ENCODE measurements around the gene C1orf35.
A peak's percentile ranks its signal among the peaks of the same experiment; 100 is the strongest.
"Not testable (repeated sequence)": the region's sequence is repeated elsewhere in the genome, so short reads cannot be mapped to it uniquely, and the experiment has no call there.

The C1orf35 gene

DNA sequence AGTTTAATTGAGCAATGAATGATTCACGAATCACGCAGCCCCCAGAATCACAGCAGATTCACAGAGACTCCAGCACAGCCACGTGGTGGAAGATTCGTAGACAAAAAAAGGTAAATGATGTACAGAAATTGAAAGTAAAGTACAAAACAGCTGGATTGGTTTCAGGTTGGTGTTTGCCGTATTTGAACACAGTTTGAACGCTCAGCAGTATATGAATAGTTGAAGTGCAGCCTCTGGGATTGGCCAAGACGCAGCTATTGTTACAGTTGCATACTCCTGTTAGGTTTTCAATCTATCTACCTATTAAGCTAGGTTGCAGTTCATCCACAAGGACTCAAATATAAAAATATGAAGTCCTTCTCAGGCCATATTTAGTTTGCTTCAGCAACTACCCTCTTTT lies 9.0 kb upstream of the C1orf35 start:
- Mint-ChIP-seq H3K36me3 (ENCODE audit: insufficient read depth) (peaks cover 10% of the 10 kb centered on the region), H3K4me1 (peaks cover 14% of the 10 kb centered on the region), H3K27ac (ENCODE audit: low read depth) (no peak overlapping the region), H3K9me3 (no peaks in the 10 kb centered on the region), H3K4me3 (no peak overlapping the region), H3K27me3 (no peaks in the 10 kb centered on the region)
- no peak for ATAC-seq (replicated peaks; ENCODE audit: extremely low read depth, poor library complexity, severe bottlenecking)
- DNase-seq (ENCODE audit: low spot score in 2 of 2): no peak

DNA sequence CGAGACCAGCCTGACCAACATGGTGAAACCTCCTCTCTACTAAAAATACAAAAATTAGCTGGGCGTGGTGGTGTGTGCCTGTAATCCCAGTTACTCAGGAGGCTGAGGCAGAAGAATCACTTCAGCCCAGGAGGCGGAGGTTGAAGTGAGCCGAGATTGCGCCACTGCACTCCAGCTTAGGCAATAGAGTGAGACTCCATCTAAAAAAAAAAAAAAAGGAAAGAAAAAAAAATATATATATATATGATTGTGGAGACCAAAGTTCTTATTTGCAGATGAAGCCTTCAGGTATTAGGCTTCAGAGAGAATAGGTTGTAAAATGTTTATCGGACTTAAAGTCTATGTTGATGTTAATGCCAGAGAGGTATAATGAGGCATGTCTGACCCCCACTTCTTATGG lies 8.2 kb upstream of the C1orf35 start:
- not testable (repeated sequence) for H3K4me3 Mint-ChIP-seq; H3K9me3 Mint-ChIP-seq; H3K27ac Mint-ChIP-seq (ENCODE audit: low read depth); ATAC-seq (replicated peaks; ENCODE audit: extremely low read depth, poor library complexity, severe bottlenecking); DNase-seq (ENCODE audit: low spot score in 2 of 2); H3K27me3 Mint-ChIP-seq
- Mint-ChIP-seq H3K4me1 (peaks cover 14% of the 10 kb centered on the region), H3K36me3 (ENCODE audit: insufficient read depth) (peaks cover 15% of the 10 kb centered on the region)

- H3K36me3 Mint-ChIP-seq (ENCODE audit: insufficient read depth): peaks cover 17% of the 10 kb centered on the region
- peaks cover 14% of the 10 kb centered on the region for H3K4me1 Mint-ChIP-seq
Observed at GRCh38 chr1:228110556-228110955, 7.4 kb upstream of the C1orf35 start.

GRCh38 chr1:228109962-228110488 lies 6.9 kb upstream of the C1orf35 start:
- Mint-ChIP-seq H3K4me1 (peaks cover 14% of the 10 kb centered on the region), H3K27me3 (no peaks in the 10 kb centered on the region), H3K36me3 (ENCODE audit: insufficient read depth) (peaks cover 17% of the 10 kb centered on the region), H3K27ac (ENCODE audit: low read depth) (peak overlapping the region; percentile 88), H3K4me3 (peak overlapping the region; percentile 83), H3K9me3 (no peaks in the 10 kb centered on the region)
- DNase-seq (ENCODE audit: low spot score in 2 of 2): no peak
- ATAC-seq (replicated peaks; ENCODE audit: extremely low read depth, poor library complexity, severe bottlenecking): no peak

More at GRCh38 chr1:228110556-228110955, 7.4 kb upstream of the C1orf35 start:
- ATAC-seq (replicated peaks; ENCODE audit: extremely low read depth, poor library complexity, severe bottlenecking) (no peak), DNase-seq (ENCODE audit: low spot score in 2 of 2) (no peak)
- Mint-ChIP-seq H3K27ac (ENCODE audit: low read depth) (peak overlapping the region; percentile 46), H3K9me3 (no peaks in the 10 kb centered on the region), H3K4me3 (no peak overlapping the region), H3K27me3 (no peaks in the 10 kb centered on the region)

GRCh38 chr1:228109073-228109961 lies 6.2 kb upstream of the C1orf35 start, which contains the start of gene MRPL55:
Gene MRPL55 (minus strand): TSS chr1:228109299. CDS start chr1:228108260, 1,039 bp downstream.
- H3K4me3 Mint-ChIP-seq: peak within 1 kb of the TSS; percentile 83
- ATAC-seq (replicated peaks; ENCODE audit: extremely low read depth, poor library complexity, severe bottlenecking) (peak; percentile 97), DNase-seq (ENCODE audit: low spot score in 2 of 2) (peak; percentile 99 to 100)
- no peaks in the 10 kb centered on the region for H3K9me3 Mint-ChIP-seq
- peak within 1 kb of the TSS; percentile 88 for H3K27ac Mint-ChIP-seq (ENCODE audit: low read depth)
- H3K36me3 Mint-ChIP-seq (ENCODE audit: insufficient read depth): peaks cover 17% of the 10 kb centered on the region
- peaks cover 14% of the 10 kb centered on the region for H3K4me1 Mint-ChIP-seq
- no peaks in the 10 kb centered on the region for H3K27me3 Mint-ChIP-seq

GRCh38 chr1:228108742-228109072 lies 5.6 kb upstream of the C1orf35 start:
- no peak for ATAC-seq (replicated peaks; ENCODE audit: extremely low read depth, poor library complexity, severe bottlenecking)
- peak overlapping the region; percentile 88 for H3K27ac Mint-ChIP-seq (ENCODE audit: low read depth)

GRCh38 chr1:228108055-228108690 lies 5.0 kb upstream of the C1orf35 start:
- H3K4me1 Mint-ChIP-seq: peaks cover 23% of the 10 kb centered on the region
- DNase-seq (ENCODE audit: low spot score in 2 of 2) (no peak), ATAC-seq (replicated peaks; ENCODE audit: extremely low read depth, poor library complexity, severe bottlenecking) (no peak)
- H3K36me3 Mint-ChIP-seq (ENCODE audit: insufficient read depth): peaks cover 26% of the 10 kb centered on the region
- H3K27ac Mint-ChIP-seq (ENCODE audit: low read depth): peak overlapping the region; percentile 88
- H3K9me3 Mint-ChIP-seq: no peaks in the 10 kb centered on the region
- no peaks in the 10 kb centered on the region for H3K27me3 Mint-ChIP-seq
- H3K4me3 Mint-ChIP-seq: peak overlapping the region; percentile 83

More at GRCh38 chr1:228108742-228109072, 5.6 kb upstream of the C1orf35 start:
- Mint-ChIP-seq H3K9me3 (no peaks in the 10 kb centered on the region), H3K4me1 (peaks cover 18% of the 10 kb centered on the region), H3K36me3 (ENCODE audit: insufficient read depth) (peaks cover 21% of the 10 kb centered on the region), H3K27me3 (no peaks in the 10 kb centered on the region), H3K4me3 (peak overlapping the region; percentile 83)
- DNase-seq (ENCODE audit: low spot score in 2 of 2): no peak

GRCh38 chr1:228107636-228108035 lies 4.5 kb upstream of the C1orf35 start:
- H3K36me3 Mint-ChIP-seq (ENCODE audit: insufficient read depth): peaks cover 28% of the 10 kb centered on the region
- ATAC-seq (replicated peaks; ENCODE audit: extremely low read depth, poor library complexity, severe bottlenecking): no peak
- H3K9me3 Mint-ChIP-seq: no peaks in the 10 kb centered on the region
- peak overlapping the region; percentile 88 for H3K27ac Mint-ChIP-seq (ENCODE audit: low read depth)
- peak overlapping the region; percentile 83 for H3K4me3 Mint-ChIP-seq
- no peaks in the 10 kb centered on the region for H3K27me3 Mint-ChIP-seq
- peaks cover 23% of the 10 kb centered on the region for H3K4me1 Mint-ChIP-seq
- no peak for DNase-seq (ENCODE audit: low spot score in 2 of 2)

DNA sequence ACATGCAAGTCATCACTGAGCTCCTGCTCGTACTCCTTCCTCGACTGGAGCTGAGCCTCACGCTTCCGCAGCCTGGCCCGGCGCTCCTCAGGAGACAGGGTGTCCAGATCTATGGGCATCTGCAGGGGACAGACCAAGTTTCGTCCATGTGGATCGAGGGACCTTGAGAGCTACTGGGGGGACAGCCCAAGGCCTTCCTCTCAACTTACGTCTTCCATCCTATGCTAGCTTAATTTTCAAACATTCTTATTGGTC lies 3.6 kb upstream of the C1orf35 start:
- H3K27ac Mint-ChIP-seq (ENCODE audit: low read depth): no peak overlapping the region
- peaks cover 32% of the 10 kb centered on the region for H3K36me3 Mint-ChIP-seq (ENCODE audit: insufficient read depth)
- H3K4me1 Mint-ChIP-seq: peaks cover 24% of the 10 kb centered on the region
- no peak overlapping the region for H3K4me3 Mint-ChIP-seq
- no peaks in the 10 kb centered on the region for H3K27me3 Mint-ChIP-seq
- no peaks in the 10 kb centered on the region for H3K9me3 Mint-ChIP-seq
- DNase-seq (ENCODE audit: low spot score in 2 of 2): no peak
- ATAC-seq (replicated peaks; ENCODE audit: extremely low read depth, poor library complexity, severe bottlenecking): no peak

DNA sequence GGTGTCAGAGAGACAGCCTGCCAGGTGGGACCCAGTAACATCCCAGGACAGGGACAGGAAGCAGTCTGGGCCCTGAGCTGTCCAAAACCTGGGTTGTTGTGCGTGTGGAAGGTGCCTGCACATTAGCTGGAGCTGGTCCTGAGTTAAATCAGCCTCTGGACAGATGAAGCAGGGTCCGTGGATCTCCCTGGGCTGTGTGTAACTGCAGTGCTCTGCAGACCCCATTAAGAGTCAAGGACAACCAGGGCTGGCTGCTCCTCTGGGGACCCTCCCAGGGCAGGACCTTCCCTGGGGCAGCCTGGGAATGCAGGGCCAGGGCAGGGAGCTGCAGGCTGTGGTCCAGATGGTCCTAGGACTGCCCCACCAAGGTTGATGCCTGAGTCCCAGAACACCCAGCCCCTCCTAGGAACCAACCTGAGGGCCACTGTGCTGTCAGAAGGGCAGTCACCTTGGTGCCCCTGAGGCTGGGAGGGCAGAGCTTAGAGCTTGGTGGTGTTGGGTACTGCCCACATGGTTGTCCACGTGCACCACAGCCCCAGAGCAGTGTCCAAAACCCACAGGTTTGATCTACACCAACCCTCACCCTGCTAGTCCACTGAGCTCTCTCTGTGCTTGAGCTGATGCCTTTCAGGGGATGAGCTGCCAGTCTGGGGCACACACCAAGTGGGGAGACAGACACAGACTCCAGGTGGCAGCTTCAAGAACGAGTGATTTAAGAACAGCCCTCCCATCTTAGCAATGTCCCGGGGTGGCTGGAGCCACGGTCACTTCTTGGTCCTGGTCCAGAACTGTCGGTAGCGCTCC lies 3.1 kb upstream of the C1orf35 start:
- no peak overlapping the region for H3K27ac Mint-ChIP-seq (ENCODE audit: low read depth)
- H3K27me3 Mint-ChIP-seq: no peaks in the 10 kb centered on the region
- no peak for ATAC-seq (replicated peaks; ENCODE audit: extremely low read depth, poor library complexity, severe bottlenecking)
- DNase-seq (ENCODE audit: low spot score in 2 of 2): no peak
- H3K36me3 Mint-ChIP-seq (ENCODE audit: insufficient read depth): peaks cover 36% of the 10 kb centered on the region
- no peak overlapping the region for H3K4me3 Mint-ChIP-seq
- no peaks in the 10 kb centered on the region for H3K9me3 Mint-ChIP-seq
- peaks cover 29% of the 10 kb centered on the region for H3K4me1 Mint-ChIP-seq

- Mint-ChIP-seq H3K27me3 (no peaks in the 10 kb centered on the region), H3K36me3 (ENCODE audit: insufficient read depth) (peaks cover 42% of the 10 kb centered on the region), H3K4me3 (no peak overlapping the region), H3K4me1 (peaks cover 33% of the 10 kb centered on the region), H3K9me3 (no peaks in the 10 kb centered on the region), H3K27ac (ENCODE audit: low read depth) (peak overlapping the region; percentile 29)
- ATAC-seq (replicated peaks; ENCODE audit: extremely low read depth, poor library complexity, severe bottlenecking): no peak
- no peak for DNase-seq (ENCODE audit: low spot score in 2 of 2)
Observed at GRCh38 chr1:228105270-228105995, 2.3 kb upstream of the C1orf35 start.

Measured in central memory CD8-positive, alpha-beta T cell (primary cell).